ENCODE measurements around the gene KIF2A. TPM values are rescaled to one million over a fixed set of nuclear protein-coding genes. Genes with fewer than 3 reads are reported as not detected.

Gene KIF2A
- 97.7 and 104 TPM in 2 replicates for total RNA-seq

DNA sequence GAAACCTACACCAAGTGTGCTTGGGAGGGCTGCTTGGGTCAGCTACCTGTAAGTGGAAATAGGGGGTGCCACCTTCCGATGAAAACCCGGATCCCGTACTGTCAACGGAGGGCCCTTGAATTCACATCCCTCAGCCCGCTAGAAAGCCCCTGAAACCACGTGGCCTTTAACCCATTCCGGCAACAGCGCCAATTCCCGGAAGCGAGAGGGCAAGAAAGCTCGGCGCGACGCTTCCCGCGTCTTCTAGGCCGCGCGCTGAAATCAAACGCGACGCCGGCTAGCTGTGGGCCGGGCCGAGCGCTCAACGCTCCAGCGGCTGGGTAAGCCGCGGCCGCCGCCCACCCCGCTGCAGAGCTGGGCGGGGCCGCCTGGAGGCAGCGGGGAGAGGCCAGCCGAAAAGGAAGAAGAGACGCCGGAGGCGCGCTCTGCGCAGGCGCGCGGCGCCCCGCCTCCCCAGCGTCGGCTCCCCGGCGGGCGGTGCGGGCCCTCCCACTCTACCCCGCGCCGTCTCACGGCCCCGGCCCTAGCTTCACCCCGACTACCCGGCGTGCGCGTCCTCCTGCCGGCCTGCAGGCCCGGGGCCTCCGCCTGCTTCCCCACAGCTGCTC, at the start of gene KIF2A:
Gene KIF2A (plus strand): TSS at position 492 of the 608 bp plus-strand sequence. CDS start 267 bp downstream, outside the sequence.

GRCh38 chr5:62403411-62404250, 97.6 kb downstream of the KIF2A start, which contains the start of gene DIMT1:
Gene DIMT1, minus strand, starts transcription at chr5:62403905. Its CDS starts 133 bp downstream, at chr5:62403772.

GRCh38 chr5:62412549-62413329, 106.7 kb downstream of the KIF2A start, which contains the start of gene IPO11:
Gene IPO11, plus strand, starts transcription at chr5:62412763. Its CDS starts 24,517 bp downstream, at chr5:62437280.

Other genes with a start within 250 kb of the KIF2A start
- 53.3 and 62.9 TPM in 2 replicates for gene DIMT1, start 97.7 kb downstream of the KIF2A start, total RNA-seq
- 92.2 and 128 TPM in 2 replicates for gene IPO11, start 106.6 kb downstream of the KIF2A start, total RNA-seq

Measured in epithelial cell of umbilical artery (primary cell).